Umbilical cord (tissue), 2 donors: ENCODE data around the gene TMSB4X. TPM values are rescaled to one million over a fixed set of nuclear protein-coding genes. Genes with fewer than 3 reads are reported as not detected.
"Not testable (repeated sequence)": the region's sequence is repeated elsewhere in the genome, so short reads cannot be mapped to it uniquely, and the experiment has no call there.

ENCODE experiments used
- DNase-seq: peaks from one replicate; pipeline ENCODE4 v3.0.0-alpha.2; 2015; ENCODE audit warnings: low spot score
- total RNA-seq: library from RNA; depleted of rRNA; stranded (reverse); fragments of >200 nt; gene quantifications from one replicate; pipeline ENCODE4 v1.2.3, GENCODE V29; 2014; ENCODE audit warnings: low replicate concordance; ENCODE audit not compliant: insufficient read depth

TMSB4X gene
- total RNA-seq, 1 donor from 2014 or later: 2,770 TPM

DNA sequence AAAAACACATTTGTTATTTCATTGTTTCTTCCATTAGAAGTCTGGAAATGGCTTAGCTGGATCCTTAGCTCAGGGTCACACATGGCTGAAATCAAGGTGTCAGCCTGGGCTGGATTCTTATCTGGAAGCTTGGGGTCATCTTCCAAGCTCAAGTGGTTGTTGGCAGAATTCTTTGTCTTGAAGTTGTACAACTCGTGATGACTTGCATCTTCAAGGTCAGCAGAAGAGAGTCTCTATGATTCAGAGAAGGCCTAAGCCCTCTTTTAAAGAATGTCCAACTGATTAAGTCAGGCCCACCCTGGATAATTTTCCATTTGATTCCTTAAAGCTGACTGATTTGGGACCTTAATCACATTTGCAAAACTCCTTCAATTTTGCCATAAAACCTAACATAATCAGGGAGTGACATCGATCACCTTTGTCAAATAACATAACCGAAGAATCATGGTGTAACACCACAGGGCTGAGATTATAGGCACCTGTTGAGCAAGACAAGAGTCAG is 22.1 kb downstream of the TMSB4X start:
- no peak for DNase-seq

DNA sequence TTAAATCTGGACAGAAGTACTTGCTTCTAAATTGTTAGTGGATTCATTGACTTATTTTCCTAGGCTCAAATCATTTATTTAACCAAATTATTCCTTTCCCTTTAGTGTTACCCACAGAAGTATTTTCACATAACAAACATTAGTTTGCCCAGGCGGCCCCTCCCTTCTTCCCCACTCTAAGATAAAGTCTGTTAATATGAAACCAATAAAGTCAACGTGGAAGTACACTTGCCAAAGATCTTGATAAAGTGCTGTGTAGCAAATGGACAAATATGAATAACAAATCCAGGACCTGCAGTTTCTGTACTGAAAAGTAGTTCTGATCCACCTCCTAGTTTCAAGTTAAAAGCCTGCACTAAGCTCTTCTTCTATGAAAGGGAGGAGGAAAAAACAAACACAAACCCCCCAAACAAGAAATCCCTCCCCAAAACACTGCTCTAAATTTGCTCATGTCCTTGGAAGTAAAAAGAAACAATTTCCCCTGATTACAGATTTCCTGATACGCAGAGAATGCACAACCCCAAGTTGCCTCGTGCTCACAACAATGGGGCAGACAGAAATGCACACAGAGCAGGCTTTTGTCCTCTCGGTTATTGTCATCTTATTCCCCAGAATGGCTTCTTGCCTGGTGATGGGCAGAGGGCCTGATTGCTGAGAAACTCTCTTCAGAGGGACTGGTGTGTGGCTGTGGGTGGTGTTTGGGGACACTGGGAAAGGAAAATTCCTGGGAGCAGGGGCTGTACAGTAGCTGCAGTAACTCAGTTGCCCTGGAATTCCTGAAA is 23.2 kb downstream of the TMSB4X start:
- DNase-seq: no peak

GRCh38 chrX:12999422-12999821 is 24.5 kb downstream of the TMSB4X start:
- DNase-seq: no peak

GRCh38 chrX:13000301-13000811 is 25.4 kb downstream of the TMSB4X start:
- peak; percentile 43 for DNase-seq

- no peak for DNase-seq
Measured at GRCh38 chrX:13001097-13001496, 26.2 kb downstream of the TMSB4X start.

DNA sequence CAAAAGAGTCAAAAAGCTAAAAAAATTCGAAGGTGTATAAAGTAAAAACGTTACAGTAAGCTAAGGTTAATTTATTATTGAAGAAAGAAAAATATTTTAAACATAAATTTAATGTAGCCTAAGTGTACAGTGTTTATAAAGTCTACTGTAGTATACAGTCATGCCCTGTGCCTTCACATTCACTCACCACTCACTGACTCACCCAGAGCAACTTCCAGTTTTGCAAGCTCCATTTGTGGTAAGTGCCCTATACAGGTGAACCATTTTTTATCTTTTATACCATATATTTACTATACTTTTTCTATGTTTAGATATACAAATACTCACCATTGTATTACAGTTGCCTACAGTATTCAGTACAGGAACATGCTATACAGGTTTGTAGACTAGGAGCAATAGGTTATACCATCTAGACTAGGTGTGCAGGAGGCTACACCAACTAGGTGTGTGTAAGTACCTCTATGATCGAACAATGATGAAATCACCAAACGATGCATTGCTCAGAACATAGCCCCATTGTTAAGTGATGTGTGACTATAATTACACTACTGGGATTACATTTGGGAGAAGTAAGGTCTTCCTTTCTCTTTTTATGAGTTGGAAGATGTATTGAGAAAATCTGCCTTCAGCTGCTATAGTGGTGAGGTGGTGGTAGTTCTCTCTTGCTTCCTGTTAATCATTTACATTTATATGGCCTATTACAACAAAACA is 27.2 kb downstream of the TMSB4X start:
- DNase-seq: no peak

GRCh38 chrX:13005661-13006473 is 31.0 kb downstream of the TMSB4X start:
- no peak for DNase-seq

DNA sequence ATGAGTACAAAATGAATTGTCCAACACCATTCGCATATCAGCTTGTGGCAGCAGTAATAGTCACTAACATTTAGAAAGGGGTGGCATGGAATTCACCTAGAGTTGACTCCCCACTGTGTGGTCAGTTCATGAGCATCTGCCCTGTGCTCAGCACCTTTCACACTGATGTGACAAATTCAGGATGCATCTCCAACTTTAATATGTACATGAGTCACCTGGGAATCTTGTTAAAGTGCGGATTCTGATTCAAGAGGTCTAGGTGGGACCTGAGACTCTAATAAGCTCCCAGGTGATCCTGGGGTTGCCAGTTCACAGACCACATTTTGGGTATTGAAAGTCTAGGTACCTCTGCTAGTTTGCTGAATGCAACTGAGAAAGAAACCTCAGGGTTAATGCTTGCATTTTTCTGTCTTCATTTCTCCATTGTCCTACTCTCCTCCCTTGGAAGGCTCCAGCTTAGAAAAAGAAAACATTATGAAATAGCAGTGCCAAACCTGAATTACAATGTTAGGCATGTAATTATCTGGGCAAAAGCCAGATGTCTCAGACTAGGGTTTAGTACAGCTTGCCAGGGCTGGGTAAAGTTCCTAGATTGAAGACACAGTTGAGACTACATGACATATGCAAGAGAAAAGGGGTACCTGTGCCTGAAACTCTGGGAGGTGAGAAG is 32.7 kb downstream of the TMSB4X start:
- no peak for DNase-seq

- no peak for DNase-seq
Measured at GRCh38 chrX:13008189-13008533, 33.3 kb downstream of the TMSB4X start.

GRCh38 chrX:13008851-13009250 is 33.9 kb downstream of the TMSB4X start:
- no peak for DNase-seq

DNA sequence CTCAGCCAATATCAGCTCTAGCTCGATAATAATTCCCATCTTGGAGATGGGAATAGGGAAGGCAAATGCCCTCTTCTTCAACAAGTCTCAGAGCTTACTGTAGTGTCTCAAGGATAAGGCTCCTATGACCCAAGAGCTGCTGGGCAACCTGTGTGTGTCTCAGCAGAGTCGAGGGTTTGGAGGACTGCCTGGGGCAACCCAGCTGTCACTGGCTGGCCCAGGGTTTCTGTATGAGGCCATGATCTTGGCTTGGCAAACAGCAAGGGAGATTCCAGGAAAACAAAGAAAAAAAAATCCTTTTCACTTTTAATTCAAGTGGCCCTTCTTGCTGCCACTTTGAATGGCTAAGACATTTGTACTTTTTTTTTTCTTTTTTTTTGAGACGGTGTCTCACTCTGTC is 34.4 kb downstream of the TMSB4X start:
- no peak for DNase-seq

DNA sequence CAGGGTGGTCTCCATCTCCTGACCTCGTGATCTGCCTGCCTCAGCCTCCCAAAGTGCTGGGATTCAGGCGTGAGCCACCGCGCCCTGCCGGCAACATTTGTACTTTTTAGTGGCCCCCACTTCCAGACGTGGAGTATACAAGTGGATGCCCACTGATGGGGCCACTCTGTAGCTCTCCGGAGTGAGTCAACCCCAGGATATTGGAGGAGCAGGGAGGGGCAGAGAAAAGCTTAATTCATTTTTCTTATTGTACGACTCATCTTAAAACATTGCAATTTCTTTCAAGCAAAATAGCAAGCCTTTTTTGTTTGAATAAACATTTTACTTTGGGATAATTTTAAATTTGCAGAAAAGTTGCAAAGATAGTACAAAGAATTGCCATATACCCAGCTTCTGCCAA is 34.9 kb downstream of the TMSB4X start:
- DNase-seq: no peak

DNA sequence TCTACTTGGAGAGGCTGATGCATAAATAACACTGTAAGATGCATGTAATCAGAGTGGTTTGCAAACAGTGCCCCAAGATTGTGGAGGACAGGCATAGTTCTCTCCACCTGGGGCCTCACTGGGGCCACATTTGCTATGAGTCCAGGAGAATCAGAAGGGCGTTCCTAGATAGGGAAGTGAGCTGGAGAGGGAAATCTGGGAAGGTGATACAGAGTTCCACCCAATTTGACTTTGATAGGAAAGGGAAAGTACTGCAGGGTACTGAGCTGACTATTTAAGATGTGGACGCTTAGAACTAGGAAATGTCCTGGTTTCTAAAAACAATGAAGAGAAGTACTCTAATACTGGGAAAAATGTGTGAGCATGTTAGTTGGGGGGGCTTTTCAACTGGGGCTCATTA is 35.6 kb downstream of the TMSB4X start:
- DNase-seq: no peak

GRCh38 chrX:13013363-13014110 is 38.6 kb downstream of the TMSB4X start:
- peak; percentile 30 for DNase-seq

GRCh38 chrX:13014111-13015096 is 39.5 kb downstream of the TMSB4X start:
- no peak for DNase-seq

GRCh38 chrX:13015536-13016236 is 40.8 kb downstream of the TMSB4X start:
- DNase-seq: peak; percentile 11

DNA sequence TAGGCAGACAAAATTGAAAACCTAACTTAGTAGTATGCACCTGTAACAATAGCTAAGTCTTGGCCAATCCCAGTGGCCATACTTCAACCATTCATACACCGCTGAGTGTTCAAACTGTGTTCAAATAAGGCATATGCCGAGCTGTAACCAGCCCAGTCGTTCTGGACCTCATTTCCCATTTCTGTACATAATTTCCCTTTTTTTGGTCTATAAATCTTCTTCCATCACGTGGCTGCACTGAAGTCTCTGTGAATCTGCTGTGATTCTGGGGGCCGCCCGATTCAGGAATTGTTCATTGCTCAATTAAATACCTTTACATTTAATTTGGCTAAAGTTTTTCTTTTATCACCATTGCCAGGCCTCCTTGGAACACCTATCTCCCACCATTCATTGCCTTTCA is 41.8 kb downstream of the TMSB4X start:
- DNase-seq: not testable (repeated sequence)

- DNase-seq: no peak
Measured at GRCh38 chrX:13022926-13023325, 48.0 kb downstream of the TMSB4X start.

DNA sequence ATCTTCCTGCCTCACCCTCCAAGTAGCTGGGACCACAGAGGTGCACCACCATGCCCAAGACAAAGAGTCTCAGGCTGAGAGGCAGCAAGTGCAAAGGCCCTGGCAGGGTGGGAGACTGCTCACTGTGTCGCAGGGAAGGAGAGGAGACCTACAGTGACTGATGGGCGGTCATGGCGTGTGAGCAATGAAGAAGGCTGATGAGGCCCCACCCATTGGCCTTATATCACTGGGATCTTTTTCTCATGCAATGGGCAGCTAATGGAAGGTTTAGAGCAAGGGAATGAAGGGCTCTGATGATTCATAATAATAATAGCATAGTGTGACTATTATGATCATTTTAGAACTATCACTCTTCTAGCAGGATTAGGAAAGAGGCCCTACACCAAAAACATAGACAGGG is 48.7 kb downstream of the TMSB4X start:
- DNase-seq: no peak
